RPMI7951 (cell line): ENCODE measurements around the gene C1orf56. TPM values are rescaled to one million over a fixed set of nuclear protein-coding genes. Genes with fewer than 3 reads are reported as not detected.

Source experiments
- DNase-seq: peaks from one replicate; pipeline ENCODE4 v3.0.0-alpha.2; 2012; ENCODE audit warnings: low read depth
- total RNA-seq: library from RNA; depleted of rRNA; stranded (reverse); fragments of >200 nt; shearing (Covaris generic); gene quantifications from 2 replicates; pipeline ENCODE4 v1.2.3, GENCODE V29; 2014; rRNA removed

C1orf56 gene
- total RNA-seq, 1 experiment from 2014 or later: 3.0 TPM

DNA sequence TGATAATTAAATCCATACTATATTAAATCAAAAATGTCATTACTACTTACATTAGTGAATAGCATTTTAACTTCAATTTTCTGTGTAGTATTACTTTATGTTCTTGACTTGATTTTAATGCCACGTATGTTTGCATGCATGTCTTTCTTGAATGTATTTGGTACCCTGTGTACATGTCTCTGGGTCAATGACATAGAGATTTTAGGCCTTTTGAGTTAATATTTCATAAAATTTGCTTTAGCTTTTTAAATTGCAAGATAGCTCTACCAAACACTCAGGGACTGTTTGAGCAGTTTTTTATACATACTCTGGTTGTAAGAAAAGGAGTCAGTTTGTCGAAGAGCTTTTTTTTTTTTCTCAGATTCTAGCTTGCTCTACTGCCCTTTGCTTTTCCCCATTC, 14.2 kb downstream of the C1orf56 start:
- no peak for DNase-seq

DNA sequence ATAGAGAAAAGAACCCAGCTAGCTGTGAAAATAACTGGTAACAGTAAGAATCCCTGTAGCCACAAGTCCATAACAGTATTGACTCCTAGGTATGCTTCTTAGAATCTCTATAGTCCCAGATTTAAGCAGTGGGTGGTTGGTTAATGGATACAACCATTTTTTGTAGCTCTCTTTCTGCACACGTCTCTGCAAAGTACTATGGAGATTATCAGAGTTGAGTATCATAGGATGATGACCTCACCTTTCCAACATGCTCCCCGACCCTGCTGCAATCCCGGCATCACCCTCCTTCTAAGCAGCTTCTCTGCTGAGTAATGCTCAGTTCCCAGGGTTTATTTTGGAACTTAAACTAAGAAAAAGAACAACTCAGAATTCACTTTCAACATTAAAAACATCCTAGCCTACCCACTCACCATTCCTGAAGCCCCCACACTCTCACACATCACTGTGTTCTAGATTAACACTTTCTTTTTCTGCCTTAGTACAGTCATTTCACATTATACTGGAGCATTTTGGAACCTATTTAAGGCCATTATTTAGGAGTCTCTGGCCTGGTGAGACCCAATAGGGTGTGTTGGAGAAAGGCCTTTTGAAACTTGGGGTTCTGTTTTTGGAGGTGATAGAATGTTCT, 15.3 kb downstream of the C1orf56 start:
- peak; percentile 62 for DNase-seq

DNA sequence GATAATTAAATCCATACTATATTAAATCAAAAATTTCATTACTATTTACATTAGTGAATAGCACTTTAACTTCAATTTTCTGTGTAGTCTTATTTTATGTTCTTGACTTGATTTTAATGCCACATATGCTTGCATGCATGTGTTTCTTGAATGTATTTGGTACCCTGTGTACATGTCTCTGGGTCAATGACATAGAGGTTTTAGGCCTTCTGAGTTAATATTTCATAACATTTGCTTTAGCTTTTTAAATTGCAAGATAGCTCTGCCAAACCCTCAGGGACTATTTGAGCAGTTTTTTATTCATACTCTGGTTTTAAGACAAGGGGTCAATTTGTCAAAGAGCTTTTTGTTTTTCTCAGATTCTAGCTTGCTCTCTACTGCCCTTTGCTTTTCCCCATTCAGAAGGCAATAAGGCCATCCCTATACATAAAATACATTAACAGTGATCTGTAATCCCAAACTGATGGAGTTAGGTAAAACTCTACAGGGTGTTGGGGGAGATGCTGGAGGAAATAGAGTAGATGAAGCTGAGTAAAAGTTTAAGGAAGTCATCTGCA, 17.6 kb downstream of the C1orf56 start:
- no peak for DNase-seq

DNA sequence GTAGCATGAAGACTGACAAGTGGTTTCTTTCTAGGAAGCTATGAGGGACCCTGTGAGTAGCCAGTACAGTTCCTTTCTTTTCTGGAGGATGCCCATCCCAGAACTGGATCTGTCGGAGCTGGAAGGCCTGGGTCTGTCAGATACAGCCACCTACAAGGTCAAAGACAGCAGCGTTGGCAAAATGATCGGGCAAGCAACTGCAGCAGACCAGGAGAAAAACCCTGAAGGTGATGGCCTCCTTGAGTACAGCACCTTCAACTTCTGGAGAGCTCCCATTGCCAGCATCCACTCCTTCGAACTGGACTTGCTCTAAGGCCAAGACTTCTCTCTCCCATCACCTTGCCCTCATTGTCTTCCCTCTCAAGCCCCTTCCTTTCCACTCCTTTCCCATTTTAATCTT, 19.6 kb downstream of the C1orf56 start:
- no peak for DNase-seq

DNA sequence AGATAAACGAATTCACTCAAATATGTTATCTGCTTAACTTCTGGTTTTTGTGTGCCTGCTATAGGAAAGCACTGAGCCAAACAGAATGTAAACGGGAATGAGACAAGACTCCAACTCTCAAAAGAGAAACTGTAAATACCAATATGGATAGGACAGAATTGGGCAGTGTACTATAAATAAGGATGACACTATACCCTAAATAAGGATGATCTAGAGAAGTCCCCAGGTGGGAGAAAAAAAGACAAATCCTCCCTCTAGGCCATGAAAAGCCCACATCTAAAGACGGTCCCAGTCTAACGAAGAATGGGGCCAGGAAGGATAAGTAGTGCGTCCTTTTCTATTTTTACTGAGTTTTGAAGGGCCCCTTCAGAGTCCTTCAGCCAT, 21.5 kb downstream of the C1orf56 start:
- DNase-seq: no peak

DNA sequence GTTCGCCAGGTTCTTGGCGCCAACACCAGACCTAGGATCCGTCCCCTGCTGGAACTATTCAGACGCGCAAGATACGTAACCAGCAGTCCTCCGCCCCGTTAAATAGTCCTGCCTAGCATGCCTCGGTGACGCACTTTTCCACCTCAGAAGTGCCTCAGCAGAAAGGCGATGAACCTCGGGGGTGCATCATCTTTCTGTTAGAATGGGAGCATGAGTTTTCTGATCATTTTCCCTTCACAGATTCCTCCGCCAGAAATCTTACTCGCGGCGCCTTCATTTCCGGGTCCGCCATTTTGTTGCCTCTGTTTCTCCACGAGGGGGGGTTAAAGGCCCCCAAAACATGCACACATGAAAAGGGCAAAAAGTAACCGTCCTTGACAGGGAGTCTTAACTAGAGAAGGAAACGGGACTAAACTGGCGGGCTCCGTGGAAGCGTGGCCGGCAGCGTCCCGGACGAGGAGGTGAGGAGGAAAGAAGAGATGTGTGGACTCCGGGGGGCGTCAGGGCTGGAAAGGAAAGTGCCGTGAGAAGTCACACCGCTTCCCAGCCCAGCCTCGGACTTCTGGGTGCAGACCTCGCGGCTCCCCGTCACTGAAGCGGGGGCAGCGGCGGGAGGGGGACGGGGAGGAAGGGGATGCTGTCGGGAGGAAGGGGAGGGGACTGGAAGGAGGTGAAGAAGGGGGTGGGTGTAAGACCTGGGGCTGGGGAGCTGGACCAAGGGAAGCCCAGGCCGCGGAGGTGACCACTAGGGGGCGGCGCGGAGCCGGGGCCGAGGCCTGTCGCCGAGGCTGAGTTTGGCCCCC, 23.1 kb downstream of the C1orf56 start, which contains the start of gene GABPB2:
TSS of gene GABPB2 (plus strand) at position 288 of the 803 bp plus-strand sequence. CDS start 17,429 bp downstream, outside the sequence.
- peak; percentile 94 for DNase-seq

DNA sequence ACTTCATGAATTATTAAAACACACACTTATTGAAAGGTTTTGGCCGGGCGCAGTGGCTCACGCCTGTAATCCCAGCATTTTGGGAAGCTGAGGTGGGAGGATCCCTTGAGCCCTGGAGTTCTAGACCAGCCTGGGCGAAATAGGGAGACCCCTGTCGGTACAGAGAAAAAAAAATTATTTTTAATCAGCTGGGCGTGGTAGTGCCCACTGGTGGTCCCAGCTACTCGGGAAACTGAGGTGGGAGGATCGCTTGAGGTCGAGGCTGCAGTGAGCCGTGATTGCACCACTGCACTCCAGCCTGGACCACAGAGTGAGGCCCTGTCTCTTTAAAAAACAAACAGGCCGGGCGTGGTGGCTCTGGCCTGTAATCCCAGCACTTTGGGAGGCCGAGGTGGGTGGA, 24.7 kb downstream of the C1orf56 start:
- no peak for DNase-seq

DNA sequence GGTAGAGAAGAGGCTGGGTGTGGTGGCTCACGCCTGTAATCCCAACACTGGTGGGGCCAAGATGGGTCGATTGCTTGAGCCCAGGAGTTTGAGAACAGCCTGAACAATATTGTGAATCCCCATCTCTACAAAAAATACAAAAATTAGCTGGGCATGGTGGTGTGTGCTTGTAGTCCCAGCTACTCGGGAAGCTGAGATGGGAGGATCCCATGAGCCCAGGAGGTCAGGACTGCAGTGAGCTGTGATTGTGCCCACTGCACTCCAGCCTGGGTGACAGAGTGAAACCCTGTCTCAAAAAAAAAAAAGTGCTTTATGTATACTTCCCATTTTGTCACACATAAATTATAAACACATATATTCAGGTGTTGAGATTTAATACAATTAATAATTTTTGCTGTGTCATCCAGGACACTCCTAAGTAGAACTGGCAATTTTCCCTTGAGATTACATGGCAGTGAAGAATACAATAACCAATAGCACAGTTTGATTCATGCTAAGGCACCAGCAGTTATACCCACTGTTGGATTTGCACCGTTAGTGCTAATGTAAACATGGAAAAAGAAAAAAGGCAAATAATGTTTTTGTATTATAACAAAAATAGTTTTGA, 38.5 kb downstream of the C1orf56 start:
- no peak for DNase-seq

DNA sequence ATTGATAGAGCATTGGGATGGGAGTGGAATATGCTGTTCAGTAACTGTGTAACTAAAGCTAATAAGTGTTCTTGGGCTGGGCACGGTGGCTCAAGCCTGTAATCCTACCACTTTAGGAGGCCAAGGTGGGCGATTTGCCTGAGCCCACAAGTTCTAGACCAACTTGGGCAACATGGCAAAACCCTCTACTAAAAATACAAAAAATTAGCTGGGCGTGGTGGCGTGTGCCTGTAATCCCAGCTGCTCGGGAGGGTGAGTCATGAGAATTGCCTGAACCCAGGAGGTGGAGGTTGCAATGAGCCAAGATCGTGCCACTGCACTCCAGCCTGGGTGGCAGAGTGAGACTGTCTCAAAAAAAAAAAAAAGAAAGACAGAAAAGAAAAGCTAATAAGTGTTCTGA, 49.9 kb downstream of the C1orf56 start:
- peak; percentile 35 for DNase-seq

DNA sequence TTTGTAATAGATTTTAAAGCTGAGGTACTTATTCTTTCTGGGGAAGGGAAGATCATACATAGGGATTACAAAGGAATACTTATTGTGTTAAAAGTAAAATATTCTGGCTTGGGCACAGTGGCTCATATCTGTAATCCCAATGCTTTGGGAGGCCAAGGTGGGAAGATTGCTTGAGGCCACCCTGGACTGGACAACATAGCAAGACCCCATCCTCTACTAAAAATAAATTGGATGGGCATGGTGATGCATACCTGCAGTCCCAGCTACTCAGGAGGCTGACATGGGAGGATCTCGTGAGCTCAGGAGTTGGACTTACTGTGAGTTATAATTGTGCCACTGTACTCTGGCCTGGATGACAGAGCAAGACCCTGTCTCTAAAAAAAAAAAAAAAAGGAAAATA, 50.6 kb downstream of the C1orf56 start:
- no peak for DNase-seq

Other genes with a start within 250 kb of the C1orf56 start
- gene CTSK, start 239.5 kb upstream of the C1orf56 start, total RNA-seq: 70.5 and 75.1 TPM in 2 replicates
- gene ARNT, start 171.2 kb upstream of the C1orf56 start, total RNA-seq: 12.8 and 16.8 TPM in 2 replicates
- gene CTXND2, start 160.6 kb upstream of the C1orf56 start, total RNA-seq: not detected in 2 replicates
- 21.0 and 26.9 TPM in 2 replicates for gene SETDB1, start 121.4 kb upstream of the C1orf56 start, total RNA-seq
- gene CERS2, start 72.9 kb upstream of the C1orf56 start, total RNA-seq: 91.0 and 122 TPM in 2 replicates
- gene ANXA9, start 65.5 kb upstream of the C1orf56 start, total RNA-seq: 0.20 TPM in 1 of 2 replicates, not detected in the other
- 7.7 and 10.3 TPM in 2 replicates for gene MINDY1, start 40.8 kb upstream of the C1orf56 start, total RNA-seq
- 10.5 and 10.8 TPM in 2 replicates for gene PRUNE1, start 39.3 kb upstream of the C1orf56 start, total RNA-seq
- 0.48 TPM in 1 of 2 replicates, not detected in the other for gene BNIPL, start 11.2 kb upstream of the C1orf56 start, total RNA-seq
- 54.9 and 60.2 TPM in 2 replicates for gene CDC42SE1, start 11.9 kb downstream of the C1orf56 start, total RNA-seq
- 16.8 and 20.5 TPM in 2 replicates for gene MLLT11, start 12.6 kb downstream of the C1orf56 start, total RNA-seq
- gene GABPB2, start 23.0 kb downstream of the C1orf56 start, total RNA-seq: 6.3 and 6.7 TPM in 2 replicates
- 0.48 and 0.78 TPM in 2 replicates for gene SEMA6C, start 98.9 kb downstream of the C1orf56 start, total RNA-seq
- gene TNFAIP8L2, start 108.9 kb downstream of the C1orf56 start, total RNA-seq: not detected in 2 replicates
- 7.4 and 8.2 TPM in 2 replicates for gene LYSMD1, start 118.2 kb downstream of the C1orf56 start, total RNA-seq
- gene SCNM1, start 118.4 kb downstream of the C1orf56 start, total RNA-seq: 47.4 and 58.5 TPM in 2 replicates
- gene TMOD4, start 128.2 kb downstream of the C1orf56 start, total RNA-seq: 0.36 TPM in 1 of 2 replicates, not detected in the other
- gene VPS72, start 142.4 kb downstream of the C1orf56 start, total RNA-seq: 54.0 and 63.8 TPM in 2 replicates
- gene PIP5K1A, start 150.8 kb downstream of the C1orf56 start, total RNA-seq: 27.4 and 39.5 TPM in 2 replicates
- 186 and 201 TPM in 2 replicates for gene PSMD4, start 207.0 kb downstream of the C1orf56 start, total RNA-seq
- 6.7 and 10.9 TPM in 2 replicates for gene ZNF687, start 234.5 kb downstream of the C1orf56 start, total RNA-seq